Upper lobe of right lung (tissue), 1 donor: ENCODE results near the gene FBXO30. TPM values are rescaled to one million over a fixed set of nuclear protein-coding genes. Genes with fewer than 3 reads are reported as not detected.

ENCODE experiments used
- ATAC-seq: fragments of 200-7000 bp; cut with Tn5 transposase; one replicate; pipeline ENCODE4 v1.9.1; 2020; ENCODE audit warnings: mild to moderate bottlenecking, moderate library complexity
- DNase-seq: peaks from one replicate; pipeline ENCODE4 v3.0.0-alpha.2; 2020
- H3K27ac ChIP-seq: fragments of 200-600 bp; one replicate; pipeline ENCODE4 v1.8.0; 2022
- H3K27me3 ChIP-seq: fragments of 200-600 bp; one replicate; pipeline ENCODE4 v1.8.0; 2022; ENCODE audit warnings: mild to moderate bottlenecking
- H3K36me3 ChIP-seq: fragments of 200-600 bp; one replicate; pipeline ENCODE4 v1.8.0; 2022
- H3K4me1 ChIP-seq: fragments of 200-600 bp; one replicate; pipeline ENCODE4 v1.8.0; 2022
- H3K4me3 ChIP-seq: fragments of 200-600 bp; one replicate; pipeline ENCODE4 v1.8.0; 2022; ENCODE audit warnings: mild to moderate bottlenecking
- H3K9me3 ChIP-seq: fragments of 200-600 bp; one replicate; pipeline ENCODE4 v1.8.0; 2022
- intact Hi-C: fragments of 100-400 bp; cut with DNase I; formaldehyde crosslinking; loops from one replicate; pipeline ENCODE4 v1.11.0; 2022
- total RNA-seq: library from RNA; stranded (reverse); fragmentation: NEBNext Ultra II Directional; extraction: Animal tissue kit (Norgen Biotek cat#: 25700); gene quantifications from one replicate; pipeline ENCODE4 v1.2.1, GENCODE V29; 2021
- TF ChIP-seq, protein P1 (sequence below): fragments of 200-600 bp; IDR thresholded peaks from one replicate; pipeline ENCODE4 v1.8.0; 2022; ENCODE audit warnings: antibody characterized with exemption
- donor health status: DM: no; HTN: yes; CAD: no; lungs with severe emphysema.

The FBXO30 gene
- total RNA-seq, 1 donor from 2014 or later, result 9.4 TPM

- intact Hi-C loops, result no loop called here
- Histone ChIP-seq H3K4me3 (no peak overlapping the region), H3K36me3 (no peaks in the 10 kb centered on the region), H3K27me3 (no peaks in the 10 kb centered on the region), H3K4me1 (no peaks in the 10 kb centered on the region), H3K27ac (no peak overlapping the region), H3K9me3 (no peaks in the 10 kb centered on the region)
- ATAC-seq (no peak), DNase-seq (no peak)
- TF ChIP-seq, protein P1, sequence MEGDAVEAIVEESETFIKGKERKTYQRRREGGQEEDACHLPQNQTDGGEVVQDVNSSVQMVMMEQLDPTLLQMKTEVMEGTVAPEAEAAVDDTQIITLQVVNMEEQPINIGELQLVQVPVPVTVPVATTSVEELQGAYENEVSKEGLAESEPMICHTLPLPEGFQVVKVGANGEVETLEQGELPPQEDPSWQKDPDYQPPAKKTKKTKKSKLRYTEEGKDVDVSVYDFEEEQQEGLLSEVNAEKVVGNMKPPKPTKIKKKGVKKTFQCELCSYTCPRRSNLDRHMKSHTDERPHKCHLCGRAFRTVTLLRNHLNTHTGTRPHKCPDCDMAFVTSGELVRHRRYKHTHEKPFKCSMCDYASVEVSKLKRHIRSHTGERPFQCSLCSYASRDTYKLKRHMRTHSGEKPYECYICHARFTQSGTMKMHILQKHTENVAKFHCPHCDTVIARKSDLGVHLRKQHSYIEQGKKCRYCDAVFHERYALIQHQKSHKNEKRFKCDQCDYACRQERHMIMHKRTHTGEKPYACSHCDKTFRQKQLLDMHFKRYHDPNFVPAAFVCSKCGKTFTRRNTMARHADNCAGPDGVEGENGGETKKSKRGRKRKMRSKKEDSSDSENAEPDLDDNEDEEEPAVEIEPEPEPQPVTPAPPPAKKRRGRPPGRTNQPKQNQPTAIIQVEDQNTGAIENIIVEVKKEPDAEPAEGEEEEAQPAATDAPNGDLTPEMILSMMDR, result no peak
These were observed 33.9 kb upstream of the FBXO30 start for GRCh38 chr6:145848541-145848940.

DNA sequence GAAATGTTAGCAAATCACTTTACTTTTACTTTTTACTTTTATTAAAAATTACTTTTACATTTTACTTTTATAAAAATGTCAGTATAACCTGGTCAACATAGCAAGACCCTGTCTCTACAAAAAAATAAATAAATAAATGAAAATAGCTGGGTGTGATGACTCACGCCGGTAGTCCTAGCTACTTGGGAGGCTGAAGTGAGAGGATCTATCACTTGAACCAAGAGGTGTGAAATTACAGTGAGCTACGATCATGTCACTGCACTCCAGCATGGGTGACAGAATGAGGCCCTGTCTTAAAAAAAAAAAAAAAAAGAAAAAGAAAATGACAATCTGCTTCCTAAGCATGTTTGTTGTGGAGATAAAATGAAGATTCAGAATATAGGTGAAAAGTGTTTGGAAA, 31.0 kb upstream of the FBXO30 start:
- Histone ChIP-seq H3K36me3 (no peaks in the 10 kb centered on the region), H3K9me3 (no peaks in the 10 kb centered on the region), H3K4me1 (peaks cover 12% of the 10 kb centered on the region), H3K4me3 (no peak overlapping the region), H3K27ac (no peak overlapping the region), H3K27me3 (no peaks in the 10 kb centered on the region)
- ATAC-seq (no peak), DNase-seq (no peak)
- intact Hi-C loops, result no loop called here
- TF ChIP-seq, protein P1, result no peak

GRCh38 chr6:145844933-145845540, 30.4 kb upstream of the FBXO30 start:
- H3K27ac ChIP-seq, result no peak overlapping the region

DNA sequence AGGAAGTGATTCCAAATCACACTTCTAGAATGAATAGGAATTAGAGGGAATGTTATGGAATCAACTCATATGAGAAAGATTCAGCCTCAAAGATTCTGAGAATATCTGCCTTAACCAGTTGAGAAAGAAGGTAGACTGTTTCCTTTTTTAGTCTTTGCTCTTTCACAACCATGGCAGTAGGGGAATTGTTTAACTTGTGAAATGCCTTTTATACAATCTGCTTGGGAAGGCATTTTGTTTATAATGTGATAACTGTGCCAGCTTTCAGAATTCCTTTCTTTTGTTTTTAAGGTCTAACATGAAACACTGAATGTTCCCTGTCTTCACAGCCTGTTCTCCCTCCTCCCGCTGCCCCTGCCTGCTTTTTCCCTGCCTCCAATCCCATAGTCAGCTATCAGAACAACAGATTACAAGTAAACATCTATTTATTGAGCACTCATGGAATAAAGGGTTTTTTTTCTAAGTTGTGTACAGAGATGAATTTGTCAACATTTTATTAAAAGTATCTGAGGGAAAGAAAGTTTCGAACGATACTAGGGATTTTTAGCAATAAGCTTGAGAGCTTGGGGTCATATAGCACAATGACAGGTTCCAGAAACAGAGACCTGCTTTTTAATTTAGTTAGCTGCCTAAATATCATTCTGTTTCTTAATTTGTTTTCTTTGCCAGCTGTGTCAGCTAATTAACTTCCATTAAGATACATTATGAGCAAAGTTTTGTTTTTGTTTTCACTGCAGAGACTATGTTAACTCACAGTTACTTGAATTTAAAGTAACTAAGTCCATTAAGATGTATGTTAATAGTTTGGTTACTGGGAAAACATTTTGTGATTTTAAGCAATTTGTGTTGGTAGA, 28.3 kb upstream of the FBXO30 start:
- DNase-seq (no peak), ATAC-seq (no peak)
- Histone ChIP-seq H3K9me3 (no peaks in the 10 kb centered on the region), H3K27me3 (no peaks in the 10 kb centered on the region), H3K4me3 (no peak overlapping the region), H3K4me1 (peaks cover 12% of the 10 kb centered on the region), H3K36me3 (no peaks in the 10 kb centered on the region), H3K27ac (no peak overlapping the region)
- TF ChIP-seq, protein P1, result no peak
- intact Hi-C loops, result no loop called here

More at GRCh38 chr6:145844933-145845540, 30.4 kb upstream of the FBXO30 start:
- Histone ChIP-seq H3K9me3 (no peaks in the 10 kb centered on the region), H3K27me3 (no peaks in the 10 kb centered on the region), H3K4me3 (no peak overlapping the region), H3K4me1 (peaks cover 12% of the 10 kb centered on the region), H3K36me3 (no peaks in the 10 kb centered on the region)
- no peak for ATAC-seq
- DNase-seq, result no peak
- TF ChIP-seq, protein P1, result no peak
- intact Hi-C loops, result no loop called here

- TF ChIP-seq, protein P1, result no peak
- no peak overlapping the region for H3K27ac ChIP-seq
- peaks cover 12% of the 10 kb centered on the region for H3K4me1 ChIP-seq
- intact Hi-C loops, result no loop called here
- H3K9me3 ChIP-seq, result no peaks in the 10 kb centered on the region
- no peaks in the 10 kb centered on the region for H3K36me3 ChIP-seq
- DNase-seq (no peak), ATAC-seq (no peak)
- no peak overlapping the region for H3K4me3 ChIP-seq
- no peaks in the 10 kb centered on the region for H3K27me3 ChIP-seq
These were observed 27.1 kb upstream of the FBXO30 start for GRCh38 chr6:145841668-145842067.
